ENCODE results near the gene AIRE.
"Not testable (repeated sequence)": the region's sequence is repeated elsewhere in the genome, so short reads cannot be mapped to it uniquely, and the experiment has no call there.

The AIRE gene

GRCh38 chr21:44285138-44285992, at the start of gene AIRE:
TSS of gene AIRE (plus strand) at chr21:44285876. CDS start at chr21:44286007, 131 bp downstream.
- DNase-seq = no peak

- not testable (repeated sequence) for DNase-seq
Measured at GRCh38 chr21:44240353-44240752, 45.3 kb upstream of the AIRE start.

GRCh38 chr21:44240842-44241241, 44.8 kb upstream of the AIRE start, which contains the start of gene ICOSLG:
TSS of gene ICOSLG (minus strand) at chr21:44240943. CDS start at chr21:44240817, 126 bp downstream.
- DNase-seq = not testable (repeated sequence)

- not testable (repeated sequence) for DNase-seq
Measured at GRCh38 chr21:44241281-44241680, 44.4 kb upstream of the AIRE start.

- not testable (repeated sequence) for DNase-seq
Measured at GRCh38 chr21:44243980-44244379, 41.7 kb upstream of the AIRE start.

- DNase-seq = not testable (repeated sequence)
Measured at GRCh38 chr21:44247904-44248303, 37.8 kb upstream of the AIRE start.

- DNase-seq = not testable (repeated sequence)
Measured at GRCh38 chr21:44249204-44250037, 36.3 kb upstream of the AIRE start.

- no peak for DNase-seq
Measured at GRCh38 chr21:44253832-44254710, 31.6 kb upstream of the AIRE start.

- DNase-seq = no peak
Measured at GRCh38 chr21:44255511-44255981, 30.1 kb upstream of the AIRE start.

GRCh38 chr21:44258056-44258725, 27.5 kb upstream of the AIRE start:
- no peak for DNase-seq

- peak; percentile 36 for DNase-seq
Measured at GRCh38 chr21:44259082-44259705, 26.5 kb upstream of the AIRE start.

GRCh38 chr21:44260066-44260465, 25.6 kb upstream of the AIRE start:
- no peak for DNase-seq

GRCh38 chr21:44260791-44261631, 24.7 kb upstream of the AIRE start:
- DNase-seq = no peak

GRCh38 chr21:44261675-44262295, 23.9 kb upstream of the AIRE start, which contains the start of gene DNMT3L:
TSS of gene DNMT3L (minus strand) at chr21:44261897. CDS start at chr21:44261259, 638 bp downstream.
- no peak for DNase-seq

- no peak for DNase-seq
Measured at GRCh38 chr21:44262338-44263056, 23.2 kb upstream of the AIRE start.

- DNase-seq = no peak
Measured at GRCh38 chr21:44263221-44263760, 22.4 kb upstream of the AIRE start.

- DNase-seq = peak; percentile 10
Measured at GRCh38 chr21:44263768-44264167, 21.9 kb upstream of the AIRE start.

- DNase-seq = no peak
Measured at GRCh38 chr21:44265734-44266270, 19.9 kb upstream of the AIRE start.

Data from NCI-H2171 (cell line).